GM23248 (cell line): ENCODE data around the gene FUT8. TPM values are rescaled to one million over a fixed set of nuclear protein-coding genes. Genes with fewer than 3 reads are reported as not detected.
A peak's percentile ranks its signal among the peaks of the same experiment; 100 is the strongest.
"Not testable (repeated sequence)": the region's sequence is repeated elsewhere in the genome, so short reads cannot be mapped to it uniquely, and the experiment has no call there.

Source experiments
- DNase-seq: peaks from one replicate; pipeline ENCODE4 v3.0.0-alpha.2; 2015
- H2AFZ ChIP-seq: fragments of 200-600 bp; sonication (generic); 2 replicates; pipeline ENCODE4 v1.6.1; 2016; ENCODE audit warnings: antibody characterized with exemption
- H3F3A ChIP-seq: fragments of 200-600 bp; sonication (generic); 2 replicates; pipeline ENCODE4 v1.6.1; 2016; ENCODE audit warnings: mild to moderate bottlenecking, antibody characterized with exemption, mixed run types; ENCODE audit not compliant: insufficient read depth
- H3K27ac ChIP-seq: fragments of 200-600 bp; sonication (generic); 2 replicates; pipeline ENCODE4 v1.5.1; 2016; ENCODE audit warnings: mild to moderate bottlenecking
- H3K27me3 ChIP-seq: fragments of 200-600 bp; sonication (generic); replicated peaks from 2 replicates; pipeline ENCODE4 v1.6.1; 2016; ENCODE audit warnings: mild to moderate bottlenecking; ENCODE audit not compliant: insufficient read depth
- H3K36me3 ChIP-seq: fragments of 200-600 bp; sonication (generic); 2 replicates; pipeline ENCODE4 v1.6.1; 2016; ENCODE audit warnings: low read depth, mild to moderate bottlenecking
- H3K4me1 ChIP-seq: fragments of 200-600 bp; sonication (generic); 2 replicates; pipeline ENCODE4 v1.6.1; 2016; ENCODE audit warnings: mild to moderate bottlenecking; ENCODE audit not compliant: insufficient read depth
- H3K4me2 ChIP-seq: fragments of 200-600 bp; sonication (generic); one replicate; pipeline ENCODE4 v1.6.1; 2016; ENCODE audit warnings: mild to moderate bottlenecking; ENCODE audit not compliant: unreplicated experiment
- H3K4me3 ChIP-seq: fragments of 200-600 bp; sonication (generic); 2 replicates; pipeline ENCODE4 v1.5.1; 2016; ENCODE audit warnings: mild to moderate bottlenecking
- H3K79me2 ChIP-seq: fragments of 200-600 bp; sonication (generic); 2 replicates; pipeline ENCODE4 v1.6.1; 2016; ENCODE audit warnings: mild to moderate bottlenecking; ENCODE audit not compliant: insufficient read depth
- H3K9ac ChIP-seq: fragments of 200-600 bp; sonication (generic); 2 replicates; pipeline ENCODE4 v1.6.1; 2016; ENCODE audit warnings: mild to moderate bottlenecking
- H3K9me2 ChIP-seq: fragments of 200-600 bp; sonication (generic); 2 replicates; pipeline ENCODE4 v1.6.1; 2016; ENCODE audit warnings: mixed run types, mild to moderate bottlenecking, moderate library complexity; ENCODE audit not compliant: insufficient read depth
- H3K9me3 ChIP-seq: fragments of 200-600 bp; sonication (generic); one replicate; pipeline ENCODE4 v1.6.1; 2017; ENCODE audit warnings: low read depth
- H4K20me1 ChIP-seq: fragments of 200-600 bp; sonication (generic); 2 replicates; pipeline ENCODE4 v1.6.0; 2016; ENCODE audit not compliant: insufficient read depth
- EZH2 ChIP-seq: fragments of 200-600 bp; sonication (generic); IDR thresholded peaks from 2 replicates; pipeline ENCODE4 v1.6.1; 2018; ENCODE audit warnings: antibody characterized with exemption, mild to moderate bottlenecking; ENCODE audit not compliant: insufficient read depth, poor library complexity, severe bottlenecking
- EZH2phosphoT487 ChIP-seq: fragments of 200-600 bp; sonication (generic); IDR thresholded peaks from 2 replicates; pipeline ENCODE4 v1.6.1; 2018; ENCODE audit warnings: antibody characterized with exemption, moderate library complexity, mild to moderate bottlenecking, low read depth; ENCODE audit not compliant: insufficient read depth
- WGBS, 2 experiments: methylation state at CpG; one replicate each; pipeline ENCODE4 v1.1.6; 2015 to 2017; ENCODE audit warnings: low lambda C conversion rate in 2 of 2, low coverage in 1 of 2; ENCODE audit errors: missing lambda C conversion rate in 2 of 2; 5-methylcytosine and 5-hydroxymethylcytosine counted together
- in situ Hi-C: fragments of 300-500 bp; cut with MboI; formaldehyde crosslinking; loops from 2 replicates; pipeline ENCODE4 v1.15.0; 2020
- polyA plus RNA-seq: library from polyadenylated mRNA; unstranded; fragments of >200 nt; fragmentation: Nextera tagmentation; extraction: Ambion mirVana; gene quantifications from 2 replicates; pipeline ENCODE4 v1.2.1, GENCODE V29; 2016
- total RNA-seq: library from RNA; depleted of rRNA; stranded (reverse); fragments of >200 nt; shearing (Covaris generic); gene quantifications from 2 replicates; pipeline ENCODE4 v1.2.3, GENCODE V29; 2014

FUT8 gene
- total and polyA plus RNA-seq, 2 experiments from 2014 or later, result 40.0 to 60.6 TPM

DNA sequence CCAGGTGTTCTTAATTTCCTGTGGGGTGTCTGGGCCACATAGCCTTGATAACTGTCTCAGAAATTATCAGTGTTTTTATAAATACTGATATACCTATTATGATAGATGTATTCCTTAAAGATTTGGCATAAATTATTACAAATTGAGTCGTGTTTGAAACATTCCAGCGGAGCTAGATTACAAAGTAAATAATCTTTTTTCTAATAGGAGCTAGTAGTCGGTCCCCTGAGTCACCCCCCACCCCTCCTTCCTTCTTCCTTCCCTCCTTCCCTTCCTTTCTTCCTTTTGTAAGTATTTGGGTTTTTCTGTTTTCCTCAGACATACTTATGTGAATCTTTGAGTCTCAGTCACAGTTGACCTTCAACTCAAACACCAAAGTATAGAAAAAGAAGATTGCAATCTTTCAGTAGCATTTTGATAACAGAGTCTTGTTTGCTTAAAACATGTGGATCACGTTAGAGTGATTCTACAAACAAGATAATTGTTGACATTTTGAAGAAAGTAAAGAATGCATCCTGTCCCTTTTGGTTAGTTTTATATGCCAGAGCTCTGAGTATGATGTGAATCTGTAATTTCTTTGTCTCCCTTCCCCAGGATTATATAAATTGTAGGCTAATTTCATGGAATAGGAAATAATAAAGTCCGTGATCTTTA lies 264.0 kb downstream of the FUT8 start:
- in situ Hi-C loops, result no loop called here

GRCh38 chr14:65685572-65685971 lies 273.0 kb downstream of the FUT8 start:
- Histone ChIP-seq H3K9ac (no peak overlapping the region), H3K36me3 (no peaks in the 10 kb centered on the region), H3K4me1 (peaks cover 7% of the 10 kb centered on the region; the same call in 1 of the 2 replicates), H2AFZ (no peak overlapping the region), H3K9me3 (no peaks in the 10 kb centered on the region), H3K79me2 (0 out of 2 replicates have a peak, but pooled peaks cover 2% of the 10 kb centered on the region), H3K4me3 (no peak overlapping the region), H3K4me2 (no peak overlapping the region), H3K27ac (no peak overlapping the region), H3K9me2 (no peaks in the 10 kb centered on the region), H3K27me3 (no peaks in the 10 kb centered on the region), H3F3A (no peaks in the 10 kb centered on the region), H4K20me1 (no peaks in the 10 kb centered on the region)
- TF ChIP-seq EZH2, result no peak
- no peak for TF ChIP-seq EZH2phosphoT487
- no peak for DNase-seq
- 95 to 100% methylated on average over 2 of the region's 2 CpGs for WGBS, 2 experiments
- in situ Hi-C loops, result no loop called here

More for the DNA sequence above, 264.0 kb downstream of the FUT8 start:
- 69 to 79% methylated on average over 5 of the region's 5 CpGs for WGBS, 2 experiments
- Histone ChIP-seq H3K36me3 (no peaks in the 10 kb centered on the region; the same call in 1 of the 2 replicates), H3K9ac (no peak overlapping the region), H3K4me3 (no peak overlapping the region), H3K4me2 (no peak overlapping the region), H3K9me2 (no peaks in the 10 kb centered on the region), H3K27ac (no peak overlapping the region), H3K4me1 (0 out of 2 replicates have a peak, but pooled peaks cover 4% of the 10 kb centered on the region), H2AFZ (no peak overlapping the region), H4K20me1 (no peaks in the 10 kb centered on the region), H3F3A (no peaks in the 10 kb centered on the region), H3K79me2 (no peaks in the 10 kb centered on the region), H3K9me3 (no peaks in the 10 kb centered on the region), H3K27me3 (no peaks in the 10 kb centered on the region)
- no peak for TF ChIP-seq EZH2
- no peak for TF ChIP-seq EZH2phosphoT487
- no peak for DNase-seq

DNA sequence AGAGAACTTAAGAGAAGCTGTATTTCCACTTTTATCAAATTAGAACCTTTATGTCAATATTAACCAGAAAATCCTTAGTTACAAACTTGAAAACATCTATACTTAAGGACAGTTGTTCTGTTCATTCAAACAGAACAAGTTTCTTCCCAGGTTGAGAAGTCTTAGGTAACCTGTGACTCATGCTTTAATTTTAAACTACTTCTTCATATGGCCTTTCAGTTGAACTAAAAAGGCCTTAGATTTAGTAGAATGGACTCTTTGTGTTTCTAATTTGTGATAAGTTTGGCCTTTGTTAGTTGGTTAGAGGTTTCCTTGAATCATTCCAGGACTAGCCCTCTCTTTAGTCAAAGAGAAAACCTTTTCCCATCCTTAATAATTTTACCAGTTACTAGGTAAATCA lies 274.2 kb downstream of the FUT8 start:
- H3K4me2 ChIP-seq, result no peak overlapping the region
- no peaks in the 10 kb centered on the region for H3K27me3 ChIP-seq
- no peaks in the 10 kb centered on the region for H3K36me3 ChIP-seq
- no peak for TF ChIP-seq EZH2phosphoT487
- no peak for TF ChIP-seq EZH2
- H3K9me3 ChIP-seq, result no peaks in the 10 kb centered on the region
- H3F3A ChIP-seq, result no peaks in the 10 kb centered on the region
- no peaks in the 10 kb centered on the region for H4K20me1 ChIP-seq
- no peaks in the 10 kb centered on the region for H3K9me2 ChIP-seq
- in situ Hi-C loops, result no loop called here
- H3K4me3 ChIP-seq, result no peak overlapping the region
- H3K4me1 ChIP-seq, result peaks cover 7% of the 10 kb centered on the region; the same call in 1 of the 2 replicates
- peak; percentile 3 for DNase-seq
- H3K27ac ChIP-seq, result no peak overlapping the region
- H3K79me2 ChIP-seq, result 0 out of 2 replicates have a peak, but pooled peaks cover 9% of the 10 kb centered on the region
- H3K9ac ChIP-seq, result no peak overlapping the region
- H2AFZ ChIP-seq, result no peak overlapping the region

GRCh38 chr14:65689070-65689469 lies 276.5 kb downstream of the FUT8 start:
- H3F3A ChIP-seq, result no peaks in the 10 kb centered on the region
- H4K20me1 ChIP-seq, result no peaks in the 10 kb centered on the region
- peaks cover 7% of the 10 kb centered on the region; the same call in 1 of the 2 replicates for H3K4me1 ChIP-seq
- no peak overlapping the region for H2AFZ ChIP-seq
- H3K36me3 ChIP-seq, result no peaks in the 10 kb centered on the region
- TF ChIP-seq EZH2 (no peak), EZH2phosphoT487 (no peak)
- no peak overlapping the region for H3K27ac ChIP-seq
- no peak overlapping the region for H3K4me3 ChIP-seq
- no peak for DNase-seq
- H3K4me2 ChIP-seq, result no peak overlapping the region
- H3K9ac ChIP-seq, result no peak overlapping the region
- H3K79me2 ChIP-seq, result 0 out of 2 replicates have a peak, but pooled peaks cover 9% of the 10 kb centered on the region
- H3K9me2 ChIP-seq, result no peaks in the 10 kb centered on the region
- no peaks in the 10 kb centered on the region for H3K9me3 ChIP-seq
- no peaks in the 10 kb centered on the region for H3K27me3 ChIP-seq
- in situ Hi-C loops, result no loop called here

- H3K9ac ChIP-seq, H3K4me2 ChIP-seq, H4K20me1 ChIP-seq, in situ Hi-C loops, H3K36me3 ChIP-seq, H3K27me3 ChIP-seq, H3K27ac ChIP-seq, DNase-seq, H3K4me3 ChIP-seq, H3K9me2 ChIP-seq, H3K9me3 ChIP-seq, H2AFZ ChIP-seq: not testable (repeated sequence)
- peaks cover 11% of the 10 kb centered on the region; the same call in 1 of the 2 replicates for H3K79me2 ChIP-seq
- H3K4me1 ChIP-seq, result peaks cover 16% of the 10 kb centered on the region
- peaks cover 17% of the 10 kb centered on the region for H3F3A ChIP-seq
- 95% methylated on average over 29 of the region's 31 CpGs; no CpG with 5 or more reads in 1 of the 2 experiments for WGBS, 2 experiments
Measured at GRCh38 chr14:65692566-65692965, 280.0 kb downstream of the FUT8 start.
